Measurements from ENCODE around the gene PLP1. TPM values are rescaled to one million over a fixed set of nuclear protein-coding genes. Genes with fewer than 3 reads are reported as not detected.

Gene PLP1
- total and polyA plus RNA-seq, 2 donors (not counting 3 experiments of a cell fraction or from before 2014, with no cell fraction given) = not detected

- no peaks in the 10 kb centered on the region for H3K27me3 ChIP-seq (ENCODE audit: control insufficient read depth in 2 of 2, insufficient read depth in 2 of 2, low read length in 2 of 2)
- ChIA-PET CTCF (interaction anchor here (0.8 kb wide), 1 partner anchor 31 kb away, joined by 3 read pairs; no protein-coding TSS in a partner anchor), POLR2A (no interaction called here)
- H4K20me1 ChIP-seq (replicated peaks; ENCODE audit: control insufficient read depth, extremely low read depth, insufficient read depth, low read length) = no peaks in the 10 kb centered on the region
- H3K9me1 ChIP-seq (replicated peaks; ENCODE audit: control insufficient read depth, extremely low read depth, insufficient read depth, low read length) = no peaks in the 10 kb centered on the region
- no TSS peak for BruUV-seq (replicated peaks)
- FAIRE-seq (no peak), DNase-seq (ENCODE audit: low read depth, low spot score) (no peak)
- H3K79me2 ChIP-seq (ENCODE audit: control insufficient read depth, insufficient read depth, low read length) = no peaks in the 10 kb centered on the region
- no peak overlapping the region for H3K4me2 ChIP-seq (ENCODE audit: insufficient read depth, low read length)
- H3K9me3 ChIP-seq (replicated peaks; ENCODE audit: control insufficient read depth, insufficient read depth, low read length) = no peaks in the 10 kb centered on the region
- no peaks in the 10 kb centered on the region for H3K4me1 ChIP-seq (ENCODE audit: control insufficient read depth, extremely low read depth, insufficient read depth, low read length)
- no peak overlapping the region for H3K9ac ChIP-seq (replicated peaks; ENCODE audit: extremely low read depth, insufficient read depth, low read length)
- dilution Hi-C loops (cut with MboI; ENCODE audit: extremely low pct_ligation_motif_present, low sequenced_read_pairs) (no loop called here), intact Hi-C loops (cut with micrococcal nuclease) (no loop called here)
- no peak for TF ChIP-seq CTCF (IDR thresholded peaks at IDR 0.05; ENCODE audit: extremely low read depth in 1 of 2, insufficient read depth in 1 of 2, low read depth in 1 of 2, low read length in 2 of 2)
- TF ChIP-seq GATA2 (IDR thresholded peaks at IDR 0.05; ENCODE audit: insufficient read depth, insufficient read length, low read depth, low read length) = no peak
- no peak for TF ChIP-seq POLR2AphosphoS5 (IDR thresholded peaks at IDR 0.05; ENCODE audit: insufficient read depth, low read depth, low read length)
- TF ChIP-seq POLR2A (IDR thresholded peaks at IDR 0.05; ENCODE audit: low read depth, low read length) = no peak
- no peak for TF ChIP-seq EZH2 (IDR thresholded peaks at IDR 0.05; ENCODE audit: borderline replicate concordance, low read depth, low read length, severe bottlenecking)
- TF ChIP-seq, protein P1, sequence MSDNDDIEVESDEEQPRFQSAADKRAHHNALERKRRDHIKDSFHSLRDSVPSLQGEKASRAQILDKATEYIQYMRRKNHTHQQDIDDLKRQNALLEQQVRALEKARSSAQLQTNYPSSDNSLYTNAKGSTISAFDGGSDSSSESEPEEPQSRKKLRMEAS (IDR thresholded peaks at IDR 0.05; ENCODE audit: insufficient read depth, insufficient read length) = no peak
- no peak for TF ChIP-seq JUN (IDR thresholded peaks at IDR 0.05; ENCODE audit: borderline replicate concordance, insufficient read depth, insufficient read length, low read depth)
- TF ChIP-seq MYC (IDR thresholded peaks at IDR 0.05; ENCODE audit: low read depth, low read length) = no peak
- TF ChIP-seq FOS (IDR thresholded peaks at IDR 0.05; ENCODE audit: borderline replicate concordance, insufficient read depth, low read length) = no peak
- H3K4me3 ChIP-seq (replicated peaks in 1 of 3; ENCODE audit: insufficient read depth in 1 of 3, low read depth in 1 of 3, low read length in 3 of 3) = no peak overlapping the region
- no peaks in the 10 kb centered on the region for H3K36me3 ChIP-seq (ENCODE audit: control insufficient read depth in 2 of 2, extremely low read depth in 1 of 2, insufficient read depth in 2 of 2, low read length in 2 of 2)
- no peak overlapping the region for H3K27ac ChIP-seq (ENCODE audit: insufficient read depth, low read depth, low read length)
- H2AFZ ChIP-seq (ENCODE audit: low read depth, low read length) = no peak overlapping the region
Measured at GRCh38 chrX:103823591-103823990, 47.0 kb downstream of the PLP1 start.

All from endothelial cell of umbilical vein (primary cell).